Measurements from ENCODE around the gene GFI1B. TPM values are rescaled to one million over a fixed set of nuclear protein-coding genes. Genes with fewer than 3 reads are reported as not detected.

Gene GFI1B
- total and polyA plus RNA-seq, 2 of the 13 experiments (the other 11 are each of a cell fraction or from before 2014, with no cell fraction given) = 0.15 to 0.51 TPM

DNA sequence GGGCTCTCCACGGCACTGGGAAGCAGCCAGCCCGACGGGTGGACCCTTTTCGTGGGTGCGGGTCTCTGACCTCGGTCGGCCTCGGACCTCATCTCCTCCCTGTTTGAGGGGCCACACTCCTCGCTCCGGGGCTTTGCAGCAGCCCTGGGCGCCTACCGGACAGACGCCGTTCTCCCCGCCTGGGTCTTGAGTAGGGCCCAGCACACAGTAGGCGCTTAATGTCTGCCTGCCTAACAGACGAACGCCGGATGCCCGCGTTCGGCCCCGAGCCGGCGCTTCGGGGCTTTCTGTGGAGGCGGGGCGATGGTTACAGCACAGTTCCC is 51.5 kb downstream of the GFI1B start (continued):
- TF ChIP-seq ZNF333 (CRISPR knock-in tag; IDR thresholded peaks at IDR 0.05; ENCODE audit: borderline replicate concordance) (no peak), ZKSCAN1 (IDR thresholded peaks at IDR 0.05; ENCODE audit: low read length) (peak; percentile 92), PCBP1 (IDR thresholded peaks at IDR 0.05; ENCODE audit: borderline replicate concordance, low read depth, low read length) (no peak), ZSCAN9 (CRISPR knock-in tag; IDR thresholded peaks at IDR 0.05; ENCODE audit: borderline replicate concordance) (0 out of 2 replicates have a peak, but pooled peaks have one; percentile 6), ZNF512B (CRISPR knock-in tag; IDR thresholded peaks at IDR 0.05; ENCODE audit: borderline replicate concordance) (no peak), ZNF674 (CRISPR knock-in tag; IDR thresholded peaks at IDR 0.05; ENCODE audit: low read depth) (no peak), NCOA5 (CRISPR knock-in tag; IDR thresholded peaks at IDR 0.05) (no peak), PRDM4 (CRISPR knock-in tag; IDR thresholded peaks at IDR 0.05; ENCODE audit: borderline replicate concordance) (no peak), NR2F1 (CRISPR knock-in tag; IDR thresholded peaks at IDR 0.05) (no peak), SMARCC2 (IDR thresholded peaks at IDR 0.05) (no peak), ATM (IDR thresholded peaks at IDR 0.05; ENCODE audit: borderline replicate concordance) (no peak), THAP8 (CRISPR knock-in tag; IDR thresholded peaks at IDR 0.05; ENCODE audit: borderline replicate concordance) (no peak), HDAC2 (CRISPR knock-in tag; IDR thresholded peaks at IDR 0.05) (no peak), KAT7 (CRISPR knock-in tag; IDR thresholded peaks at IDR 0.05; ENCODE audit: borderline replicate concordance) (no peak), NFRKB (IDR thresholded peaks at IDR 0.05) (no peak), PHF20 (CRISPR knock-in tag; IDR thresholded peaks at IDR 0.05) (no peak), NFIC (IDR thresholded peaks at IDR 0.05; ENCODE audit: low read length) (no peak), FOXM1 (CRISPR knock-in tag; IDR thresholded peaks at IDR 0.05) (no peak), ESRRA (CRISPR knock-in tag; IDR thresholded peaks at IDR 0.05; ENCODE audit: low read depth) (no peak), SIN3A (IDR thresholded peaks at IDR 0.05; ENCODE audit: borderline replicate concordance, low read depth, low read length) (no peak)
- TF ChIP-seq, protein P1, sequence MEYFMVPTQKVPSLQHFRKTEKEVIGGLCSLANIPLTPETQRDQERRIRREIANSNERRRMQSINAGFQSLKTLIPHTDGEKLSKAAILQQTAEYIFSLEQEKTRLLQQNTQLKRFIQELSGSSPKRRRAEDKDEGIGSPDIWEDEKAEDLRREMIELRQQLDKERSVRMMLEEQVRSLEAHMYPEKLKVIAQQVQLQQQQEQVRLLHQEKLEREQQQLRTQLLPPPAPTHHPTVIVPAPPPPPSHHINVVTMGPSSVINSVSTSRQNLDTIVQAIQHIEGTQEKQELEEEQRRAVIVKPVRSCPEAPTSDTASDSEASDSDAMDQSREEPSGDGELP (IDR thresholded peaks at IDR 0.05; ENCODE audit: borderline replicate concordance, low read depth) = no peak
- TF ChIP-seq, protein P2, sequence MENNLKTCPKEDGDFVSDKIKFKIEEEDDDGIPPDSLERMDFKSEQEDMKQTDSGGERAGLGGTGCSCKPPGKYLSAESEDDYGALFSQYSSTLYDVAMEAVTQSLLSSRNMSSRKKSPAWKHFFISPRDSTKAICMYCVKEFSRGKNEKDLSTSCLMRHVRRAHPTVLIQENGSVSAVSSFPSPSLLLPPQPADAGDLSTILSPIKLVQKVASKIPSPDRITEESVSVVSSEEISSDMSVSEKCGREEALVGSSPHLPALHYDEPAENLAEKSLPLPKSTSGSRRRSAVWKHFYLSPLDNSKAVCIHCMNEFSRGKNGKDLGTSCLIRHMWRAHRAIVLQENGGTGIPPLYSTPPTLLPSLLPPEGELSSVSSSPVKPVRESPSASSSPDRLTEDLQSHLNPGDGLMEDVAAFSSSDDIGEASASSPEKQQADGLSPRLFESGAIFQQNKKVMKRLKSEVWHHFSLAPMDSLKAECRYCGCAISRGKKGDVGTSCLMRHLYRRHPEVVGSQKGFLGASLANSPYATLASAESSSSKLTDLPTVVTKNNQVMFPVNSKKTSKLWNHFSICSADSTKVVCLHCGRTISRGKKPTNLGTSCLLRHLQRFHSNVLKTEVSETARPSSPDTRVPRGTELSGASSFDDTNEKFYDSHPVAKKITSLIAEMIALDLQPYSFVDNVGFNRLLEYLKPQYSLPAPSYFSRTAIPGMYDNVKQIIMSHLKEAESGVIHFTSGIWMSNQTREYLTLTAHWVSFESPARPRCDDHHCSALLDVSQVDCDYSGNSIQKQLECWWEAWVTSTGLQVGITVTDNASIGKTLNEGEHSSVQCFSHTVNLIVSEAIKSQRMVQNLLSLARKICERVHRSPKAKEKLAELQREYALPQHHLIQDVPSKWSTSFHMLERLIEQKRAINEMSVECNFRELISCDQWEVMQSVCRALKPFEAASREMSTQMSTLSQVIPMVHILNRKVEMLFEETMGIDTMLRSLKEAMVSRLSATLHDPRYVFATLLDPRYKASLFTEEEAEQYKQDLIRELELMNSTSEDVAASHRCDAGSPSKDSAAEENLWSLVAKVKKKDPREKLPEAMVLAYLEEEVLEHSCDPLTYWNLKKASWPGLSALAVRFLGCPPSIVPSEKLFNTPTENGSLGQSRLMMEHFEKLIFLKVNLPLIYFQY (CRISPR knock-in tag; IDR thresholded peaks at IDR 0.05; ENCODE audit: borderline replicate concordance) = no peak

Data from HepG2 (cell line).